OCI-LY7 (cell line): ENCODE results near the gene BTAF1.

Experiments used
- CTCF ChIP-seq: fragments of 200-600 bp; sonication (generic); conservative IDR thresholded peaks from 2 replicates; pipeline ENCODE4 v1.5.1; 2014; ENCODE audit warnings: mild to moderate bottlenecking, antibody characterized with exemption, low read length, moderate library complexity, mixed read lengths
- EZH2phosphoT487 ChIP-seq: fragments of 200-600 bp; sonication (generic); IDR thresholded peaks from 2 replicates; pipeline ENCODE4 v1.6.1; 2018; ENCODE audit warnings: low read depth, borderline replicate concordance, mild to moderate bottlenecking, mixed run types, antibody characterized with exemption, low read length, moderate library complexity, mixed read lengths

- TF ChIP-seq CTCF: no peak
- TF ChIP-seq EZH2phosphoT487: no peak
These were observed 48.4 kb upstream of the BTAF1 start for GRCh38 chr10:91875156-91875555.
